Measurements from ENCODE around the gene ADAMTS6. TPM values are rescaled to one million over a fixed set of nuclear protein-coding genes. Genes with fewer than 3 reads are reported as not detected.

ADAMTS6 gene
- total RNA-seq, 1 experiment from 2014 or later, result 1.5 TPM

GRCh38 chr5:65102976-65103711 lies 378.6 kb downstream of the ADAMTS6 start:
- DNase-seq, result peak; percentile 72

GRCh38 chr5:65102371-65102975 lies 379.2 kb downstream of the ADAMTS6 start:
- peak; percentile 31 for DNase-seq
- Histone ChIP-seq H3K4me3 (ENCODE audit: insufficient read depth, low read depth, low read length) (peak overlapping the region; percentile 30; the same call in 1 of the 2 replicates), H3K27me3 (ENCODE audit: control insufficient read depth, insufficient read depth, low read length) (no peaks in the 10 kb centered on the region), H3K36me3 (replicated peaks; ENCODE audit: control insufficient read depth, insufficient read depth, low read length) (no peaks in the 10 kb centered on the region)

More at GRCh38 chr5:65102976-65103711, 378.6 kb downstream of the ADAMTS6 start:
- Histone ChIP-seq H3K27me3 (ENCODE audit: control insufficient read depth, insufficient read depth, low read length) (no peaks in the 10 kb centered on the region), H3K4me3 (ENCODE audit: insufficient read depth, low read depth, low read length) (peak overlapping the region; percentile 30; the same call in 1 of the 2 replicates), H3K36me3 (replicated peaks; ENCODE audit: control insufficient read depth, insufficient read depth, low read length) (no peaks in the 10 kb centered on the region)

GRCh38 chr5:65101632-65102100 lies 380.1 kb downstream of the ADAMTS6 start:
- no peaks in the 10 kb centered on the region for H3K27me3 ChIP-seq (ENCODE audit: control insufficient read depth, insufficient read depth, low read length)
- no peaks in the 10 kb centered on the region for H3K36me3 ChIP-seq (replicated peaks; ENCODE audit: control insufficient read depth, insufficient read depth, low read length)
- no peak for DNase-seq
- H3K4me3 ChIP-seq (ENCODE audit: insufficient read depth, low read depth, low read length), result no peak overlapping the region

GRCh38 chr5:65100911-65101631 lies 380.6 kb downstream of the ADAMTS6 start:
- Histone ChIP-seq H3K4me3 (ENCODE audit: insufficient read depth, low read depth, low read length) (no peak overlapping the region), H3K36me3 (replicated peaks; ENCODE audit: control insufficient read depth, insufficient read depth, low read length) (no peaks in the 10 kb centered on the region), H3K27me3 (ENCODE audit: control insufficient read depth, insufficient read depth, low read length) (no peaks in the 10 kb centered on the region)
- peak; percentile 78 for DNase-seq

Other genes with a start within 250 kb of the ADAMTS6 start
- gene CENPK, start 81.2 kb upstream of the ADAMTS6 start, total RNA-seq (2014; rRNA removed; shearing (Covaris generic)), result 31.2 and 42.4 TPM in 2 replicates
- 28.1 and 50.0 TPM in 2 replicates for gene PPWD1, start 81.4 kb upstream of the ADAMTS6 start, total RNA-seq (2014; rRNA removed; shearing (Covaris generic))
- gene TRIM23, start 142.4 kb upstream of the ADAMTS6 start, total RNA-seq (2014; rRNA removed; shearing (Covaris generic)), result 12.6 and 14.3 TPM in 2 replicates
- gene SHLD3, start 143.1 kb upstream of the ADAMTS6 start, total RNA-seq (2014; rRNA removed; shearing (Covaris generic)), result 2.0 and 2.4 TPM in 2 replicates
- 23.0 and 28.7 TPM in 2 replicates for gene TRAPPC13, start 143.1 kb upstream of the ADAMTS6 start, total RNA-seq (2014; rRNA removed; shearing (Covaris generic))
- gene SGTB, start 240.2 kb upstream of the ADAMTS6 start, total RNA-seq (2014; rRNA removed; shearing (Covaris generic)), result 7.1 and 7.8 TPM in 2 replicates
- 121 and 129 TPM in 2 replicates for gene NLN, start 240.3 kb upstream of the ADAMTS6 start, total RNA-seq (2014; rRNA removed; shearing (Covaris generic))